ENCODE results near the gene WDR45.

The WDR45 gene

DNA sequence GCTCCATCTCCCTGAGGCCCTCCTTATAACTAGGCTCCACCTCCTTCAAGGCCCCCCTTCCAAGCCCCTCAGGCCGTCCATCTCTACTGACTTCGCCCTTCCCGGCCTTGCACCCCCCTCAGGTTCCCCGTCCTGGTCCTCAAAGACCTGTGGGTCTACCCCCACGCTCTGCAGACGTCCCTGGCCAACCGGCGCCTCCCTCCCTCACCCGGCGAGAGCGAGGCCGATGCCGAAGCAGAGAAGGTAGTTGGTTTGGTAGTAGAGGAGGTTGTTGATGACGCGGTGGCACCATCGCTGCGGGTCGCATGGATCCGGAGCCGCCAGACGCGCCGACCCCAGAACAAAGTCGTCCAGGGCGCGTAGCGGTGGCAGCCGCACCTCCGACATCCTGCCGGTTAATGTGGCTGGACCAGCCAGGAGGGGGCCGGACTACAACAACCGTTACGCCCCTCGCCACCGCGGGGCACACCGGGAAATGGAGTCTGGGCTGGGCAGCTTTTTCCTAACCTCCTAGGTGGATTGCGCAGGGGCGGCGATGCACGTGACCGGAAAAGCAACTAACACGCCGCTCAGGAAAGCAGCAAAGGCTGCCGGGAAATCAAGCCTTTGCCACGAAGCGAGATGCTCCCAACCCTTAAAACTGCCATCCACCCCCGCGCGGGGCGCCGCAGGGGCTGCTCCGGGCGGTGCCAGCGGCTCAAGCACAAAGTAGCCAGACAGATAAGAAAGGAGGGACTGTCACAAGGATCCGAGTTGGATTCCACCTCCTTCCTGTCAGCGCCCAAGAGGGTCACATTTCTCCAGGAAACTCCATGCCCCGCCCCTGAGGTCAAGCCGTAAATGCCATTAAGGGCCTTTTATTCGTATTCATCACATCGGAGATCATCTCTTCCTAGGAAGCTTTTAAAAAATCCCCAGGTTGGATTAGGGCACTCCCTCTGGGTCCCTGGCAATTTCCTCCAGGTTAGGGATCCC is 5.8 kb downstream of the WDR45 start, which contains the start of gene PRAF2:
TSS of gene PRAF2 (minus strand) at position 402 of the 975 bp plus-strand sequence. CDS start at position 387, 15 bp downstream.
- no peak for DNase-seq (ENCODE audit: low spot score)

DNA sequence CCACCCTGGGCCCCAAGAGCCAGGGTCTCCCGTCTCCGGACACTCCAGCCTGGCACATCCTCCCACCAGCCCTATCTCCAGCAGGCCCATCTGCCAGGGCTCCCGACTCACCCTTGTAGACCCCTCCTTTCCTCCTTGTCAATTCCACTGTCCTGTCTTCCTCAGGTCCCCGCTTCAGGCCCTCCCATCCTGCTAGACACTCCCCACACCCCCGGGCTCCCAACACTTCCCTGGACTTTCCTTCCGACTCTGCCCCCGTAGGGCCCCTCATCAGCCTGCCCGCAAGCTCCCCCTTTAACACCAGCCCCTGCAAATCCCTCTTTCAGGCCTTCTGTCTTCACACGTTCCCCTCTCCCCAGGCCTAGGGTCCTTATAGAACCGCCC is 7.0 kb downstream of the WDR45 start:
- no peak for DNase-seq (ENCODE audit: low spot score)

DNA sequence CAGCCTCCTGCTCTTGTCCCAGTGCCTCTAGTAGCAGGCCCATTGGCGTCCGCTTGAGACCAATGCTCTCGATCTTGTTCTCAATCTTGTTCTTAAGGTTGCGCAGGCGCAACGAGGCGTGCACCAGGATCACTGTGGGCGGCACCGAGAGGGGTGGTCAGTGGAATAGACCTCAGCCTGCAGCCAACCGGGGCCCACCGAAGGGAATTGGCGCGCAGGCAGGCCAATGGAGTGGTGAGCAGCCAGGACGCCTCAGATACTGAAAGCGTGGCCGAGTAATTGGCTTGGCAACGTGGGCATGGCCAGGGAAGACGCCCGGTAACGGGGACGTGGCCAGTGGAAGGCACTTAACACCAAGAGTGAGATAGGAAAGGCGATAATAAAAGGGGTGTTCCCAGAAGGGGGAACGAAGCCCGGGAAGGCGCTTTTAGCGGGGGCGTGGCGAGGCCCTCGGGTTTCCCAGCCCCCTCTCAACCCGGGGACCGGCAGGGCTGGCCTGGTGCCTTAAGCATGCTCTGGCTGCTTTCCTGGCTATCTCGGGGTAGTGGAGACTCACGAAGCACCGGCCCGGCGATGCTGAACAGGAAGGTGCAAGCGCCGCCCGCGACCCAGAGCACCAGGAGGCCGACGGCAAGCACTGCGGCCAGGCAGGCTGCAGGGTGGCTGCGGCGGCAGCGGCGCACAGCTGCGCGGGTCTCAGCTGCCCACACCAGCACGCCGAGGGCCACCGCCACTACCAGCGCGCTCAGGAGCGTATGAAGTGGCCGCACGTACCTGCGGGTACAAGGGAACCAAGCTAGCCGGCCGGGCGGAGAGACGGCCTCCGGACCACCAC is 7.6 kb downstream of the WDR45 start:
- no peak for DNase-seq (ENCODE audit: low spot score)

DNA sequence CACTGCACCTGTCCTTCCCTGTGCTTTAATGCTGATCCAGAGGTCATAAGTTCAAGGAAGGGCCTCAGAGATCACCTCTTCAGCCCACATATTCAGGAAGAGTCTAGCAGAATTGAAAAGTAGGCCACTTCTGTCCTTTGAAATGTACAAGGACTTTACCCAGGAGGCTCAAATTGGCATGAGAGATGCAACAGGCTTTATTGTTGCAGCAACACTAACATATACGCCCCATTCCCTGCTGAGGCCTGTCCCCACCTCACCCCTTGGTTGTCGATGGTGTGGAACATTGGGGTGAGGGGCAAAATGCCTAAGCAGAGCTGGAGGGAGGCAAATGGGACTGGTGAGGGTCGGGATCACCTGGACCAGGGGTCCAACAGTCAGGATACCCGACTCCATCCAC is 8.7 kb downstream of the WDR45 start:
- no peak for DNase-seq (ENCODE audit: low spot score)

DNA sequence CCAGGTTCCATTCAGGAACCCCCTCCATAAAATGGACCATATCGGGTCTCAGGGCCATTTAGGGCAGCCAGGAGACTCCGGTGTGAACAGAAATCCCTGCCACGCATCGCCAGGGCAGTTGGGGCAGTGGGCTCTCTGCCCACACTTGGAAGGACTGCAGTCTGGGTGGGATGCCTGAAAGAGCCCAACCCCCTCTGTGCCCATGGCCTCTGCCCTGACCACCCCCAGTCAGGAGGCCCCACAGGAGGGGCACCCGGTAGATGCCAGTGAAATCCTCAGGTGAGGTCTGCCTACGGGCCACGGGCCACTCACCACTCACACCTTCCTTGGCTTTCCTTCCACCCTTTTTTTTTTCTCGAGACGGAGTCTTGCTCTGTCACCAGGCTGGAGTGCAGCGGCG is 10.6 kb downstream of the WDR45 start:
- no peak for DNase-seq (ENCODE audit: low spot score)

DNA sequence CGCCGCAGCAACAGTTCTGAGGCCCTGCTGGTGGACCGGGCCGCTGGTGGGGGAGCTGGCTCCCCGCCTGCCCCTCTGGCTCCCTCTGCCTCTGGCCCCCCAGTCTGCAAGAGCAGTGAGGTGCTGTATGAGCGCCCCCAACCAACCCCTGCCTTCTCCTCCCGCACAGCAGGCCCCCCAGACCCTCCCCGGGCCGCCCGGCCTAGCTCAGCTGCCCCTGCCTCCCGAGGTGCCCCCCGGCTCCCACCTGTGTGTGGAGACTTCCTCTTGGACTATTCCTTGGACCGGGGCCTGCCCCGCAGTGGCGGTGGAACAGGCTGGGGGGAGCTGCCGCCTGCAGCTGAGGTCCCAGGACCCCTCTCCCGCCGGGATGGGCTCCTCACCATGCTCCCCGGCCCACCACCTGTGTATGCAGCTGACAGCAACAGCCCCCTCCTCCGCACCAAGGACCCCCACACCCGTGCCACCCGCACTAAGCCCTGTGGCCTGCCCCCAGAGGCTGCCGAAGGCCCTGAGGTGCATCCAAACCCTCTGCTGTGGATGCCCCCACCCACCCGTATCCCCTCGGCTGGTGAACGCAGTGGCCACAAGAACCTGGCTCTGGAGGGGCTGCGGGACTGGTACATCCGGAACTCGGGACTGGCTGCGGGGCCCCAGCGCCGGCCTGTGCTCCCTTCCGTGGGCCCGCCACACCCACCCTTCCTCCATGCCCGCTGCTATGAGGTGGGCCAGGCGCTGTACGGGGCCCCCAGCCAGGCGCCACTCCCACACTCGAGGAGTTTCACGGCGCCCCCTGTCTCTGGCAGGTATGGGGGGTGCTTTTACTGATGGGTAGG is 12.2 kb downstream of the WDR45 start:
- DNase-seq (ENCODE audit: low spot score): no peak

DNA sequence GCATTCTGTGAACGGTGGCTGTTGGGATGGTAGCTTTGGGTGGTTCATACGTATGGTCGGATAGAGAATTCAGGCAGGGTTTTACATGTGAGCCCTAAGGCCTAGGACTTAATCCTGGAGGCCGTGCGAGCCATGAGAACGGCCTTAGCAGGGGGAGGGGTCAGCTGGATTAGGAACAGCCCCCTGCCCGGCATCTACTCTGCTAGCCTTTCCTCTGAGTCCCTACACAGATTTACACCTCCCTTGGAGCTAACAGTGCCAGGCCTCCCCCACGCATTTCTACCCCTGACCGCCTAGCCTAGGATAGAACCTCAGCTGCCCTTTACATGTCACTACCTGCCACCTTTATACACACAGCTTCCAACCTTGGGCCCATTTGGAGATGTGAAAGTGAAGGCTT is 13.0 kb downstream of the WDR45 start:
- no peak for DNase-seq (ENCODE audit: low spot score)

DNA sequence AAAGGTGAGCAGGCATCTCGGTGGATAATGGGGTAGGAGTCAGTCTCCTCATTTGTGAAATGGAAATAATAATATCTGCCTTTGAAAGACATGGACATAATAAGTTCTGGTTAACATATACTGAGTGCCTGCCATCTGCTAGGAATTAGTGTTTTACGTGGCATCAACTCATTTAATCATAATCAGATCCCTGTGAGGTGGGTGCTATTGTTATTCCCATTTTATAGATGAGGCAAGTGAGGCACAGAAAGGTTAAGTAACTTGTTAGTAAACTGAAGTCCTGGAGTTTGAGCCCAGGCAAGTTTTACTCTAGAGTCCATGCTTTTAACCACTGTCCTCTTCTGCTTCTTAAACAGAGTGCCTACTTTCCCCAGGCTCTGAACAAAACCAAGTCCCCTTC is 13.4 kb downstream of the WDR45 start:
- no peak for DNase-seq (ENCODE audit: low spot score)

DNA sequence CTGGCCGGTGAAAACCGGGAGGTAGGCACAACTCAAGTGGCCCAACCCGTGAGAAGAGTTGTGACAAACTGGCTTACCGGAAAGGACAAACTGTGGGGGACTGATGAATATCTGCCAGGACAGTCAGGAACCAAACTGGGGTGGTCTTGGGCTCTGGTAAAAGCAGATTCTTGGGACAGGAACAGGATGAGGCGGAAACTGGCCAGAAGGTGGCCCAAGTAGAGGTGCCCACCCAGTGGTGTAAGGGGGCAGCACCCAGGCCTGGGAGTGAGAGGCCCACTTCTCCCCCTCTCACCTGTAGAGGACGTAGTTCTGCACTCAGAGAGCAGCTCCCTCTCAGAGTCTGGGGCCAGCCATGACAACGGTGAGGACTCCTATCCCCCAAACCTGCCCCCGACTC is 15.0 kb downstream of the WDR45 start:
- no peak for DNase-seq (ENCODE audit: low spot score)

DNA sequence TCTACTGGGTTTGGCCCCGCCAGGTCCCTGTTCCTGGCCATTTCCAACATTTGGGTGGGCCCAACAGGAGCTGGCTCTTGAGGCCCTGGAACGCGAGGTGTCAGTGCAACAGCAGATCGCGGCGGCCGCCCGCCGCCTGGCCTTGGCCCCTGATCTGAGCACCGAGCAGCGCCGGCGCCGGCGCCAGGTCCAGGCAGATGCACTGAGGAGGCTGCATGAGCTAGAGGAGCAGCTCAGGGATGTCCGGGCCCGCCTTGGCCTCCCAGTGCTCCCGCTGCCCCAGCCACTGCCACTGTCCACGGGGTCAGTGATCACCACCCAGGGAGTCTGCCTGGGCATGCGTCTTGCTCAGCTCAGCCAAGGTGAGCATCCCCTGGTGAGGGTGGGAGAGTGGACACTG is 15.4 kb downstream of the WDR45 start:
- no peak for DNase-seq (ENCODE audit: low spot score)

DNA sequence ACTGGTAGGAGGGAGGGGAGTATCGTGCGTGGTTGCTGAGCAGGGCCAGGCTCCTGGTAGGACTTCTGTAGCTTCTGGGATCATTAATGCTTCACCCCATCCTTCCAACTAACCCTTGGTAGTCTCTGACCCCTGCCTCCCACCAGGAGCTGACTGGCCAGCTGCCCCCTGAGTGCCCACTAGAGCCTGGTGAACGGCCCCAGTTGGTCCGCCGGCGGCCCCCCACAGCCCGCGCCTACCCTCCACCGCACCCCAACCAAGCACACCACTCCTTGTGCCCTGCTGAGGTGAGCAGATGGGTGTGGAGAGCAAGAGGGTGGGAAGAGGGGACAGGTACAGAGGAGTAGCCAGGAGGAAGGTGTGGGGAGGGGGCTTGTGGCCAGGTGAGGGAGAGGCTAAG is 16.0 kb downstream of the WDR45 start:
- no peak for DNase-seq (ENCODE audit: low spot score)

DNA sequence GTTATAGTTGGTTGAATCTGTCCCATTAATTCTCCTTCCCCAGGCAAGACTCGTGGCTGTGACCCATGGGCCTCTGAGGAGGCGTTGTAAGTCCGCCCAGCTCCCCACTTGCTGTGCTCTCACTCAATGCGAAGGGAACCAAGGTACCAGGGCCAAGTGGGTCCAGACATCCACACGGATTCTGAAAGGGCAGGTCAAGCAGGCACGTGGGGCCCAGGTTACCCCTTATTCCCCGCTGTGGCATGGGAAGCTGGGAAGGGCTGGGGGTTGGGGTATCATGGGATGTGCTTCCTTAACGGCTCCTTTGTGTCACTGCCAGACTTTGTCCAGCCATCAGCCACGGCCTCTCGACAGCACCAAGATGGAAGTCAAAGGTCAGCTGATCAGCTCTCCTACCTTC is 17.8 kb downstream of the WDR45 start:
- no peak for DNase-seq (ENCODE audit: low spot score)

DNA sequence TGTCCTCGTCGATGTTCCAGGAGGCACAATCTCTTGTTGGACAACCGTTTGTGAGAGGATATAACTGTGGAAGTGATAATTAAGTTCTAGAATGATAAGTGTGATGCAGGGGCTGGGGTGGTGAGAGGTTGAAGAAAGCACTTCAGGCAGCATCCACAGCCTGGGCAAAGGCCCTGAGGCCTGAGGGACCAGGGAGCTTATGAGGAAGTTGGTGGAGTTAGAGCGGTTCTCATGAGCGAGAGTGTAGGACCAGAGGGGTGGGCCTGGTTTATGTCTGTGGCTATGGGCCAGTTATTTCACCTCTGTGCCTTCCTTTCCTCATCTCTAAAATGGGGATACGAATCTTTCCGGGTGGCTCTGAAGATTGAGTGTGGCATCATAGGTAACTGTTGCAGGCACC is 18.2 kb downstream of the WDR45 start:
- no peak for DNase-seq (ENCODE audit: low spot score)

DNA sequence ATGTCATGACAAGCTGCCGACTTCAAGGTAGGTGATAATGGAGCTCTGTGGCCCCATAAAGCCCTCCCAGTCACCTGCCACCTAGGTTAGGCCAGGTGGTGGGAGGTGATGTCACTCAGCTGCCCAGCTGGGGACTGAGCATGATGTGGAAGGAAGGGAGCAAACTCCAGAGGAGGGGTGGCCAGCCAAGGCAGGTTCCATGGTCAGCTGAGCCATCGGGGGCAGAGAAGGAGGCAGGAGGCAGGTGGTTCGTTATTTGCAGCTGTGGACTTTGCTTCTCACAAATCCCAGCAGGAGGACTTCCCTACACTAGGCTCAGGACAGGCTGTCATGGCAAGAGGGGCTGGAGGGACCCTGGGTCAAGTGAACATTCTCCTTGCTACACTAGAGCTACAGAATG is 18.8 kb downstream of the WDR45 start:
- no peak for DNase-seq (ENCODE audit: low spot score)

DNA sequence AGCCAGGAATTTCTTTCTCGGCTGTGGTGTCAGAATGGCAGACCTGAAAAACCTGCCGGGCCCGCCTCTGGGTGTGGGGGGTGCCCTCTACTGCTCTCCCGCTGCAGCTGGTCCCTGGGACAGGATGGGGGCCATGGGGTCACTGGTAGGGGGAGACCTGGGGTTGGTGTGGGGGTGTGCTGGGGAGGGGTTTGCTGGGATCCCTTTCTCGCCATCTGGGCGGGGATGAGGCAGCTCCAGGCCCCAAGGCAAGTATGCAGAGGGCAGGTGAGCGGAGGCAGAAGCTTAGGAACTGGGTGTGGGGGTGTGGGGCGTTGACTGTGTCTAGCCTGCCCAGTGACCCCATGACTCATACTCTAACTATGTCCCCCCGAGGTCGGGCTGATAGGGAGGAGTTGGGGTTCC is 20.0 kb downstream of the WDR45 start:
- DNase-seq (ENCODE audit: low spot score): no peak

DNA sequence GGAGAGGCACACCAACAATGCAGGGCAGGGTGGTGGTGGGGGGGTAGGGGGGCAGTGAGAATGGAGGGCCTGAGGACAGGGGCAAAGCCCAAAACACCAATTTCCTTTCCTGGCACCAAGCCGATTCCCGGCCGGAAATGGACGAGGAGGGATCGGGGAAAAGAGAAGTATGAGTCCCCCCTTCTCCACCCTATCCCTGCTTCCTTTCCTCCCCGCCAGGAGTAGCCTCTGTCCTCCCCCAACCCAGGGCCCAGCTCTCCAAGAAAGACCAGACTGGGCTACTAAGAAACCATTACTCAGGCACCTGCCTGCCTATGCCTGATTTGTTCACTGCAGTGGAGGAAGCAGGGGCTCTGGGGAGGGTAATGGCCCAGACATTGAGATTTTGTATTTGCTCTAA is 20.5 kb downstream of the WDR45 start:
- no peak for DNase-seq (ENCODE audit: low spot score)

DNA sequence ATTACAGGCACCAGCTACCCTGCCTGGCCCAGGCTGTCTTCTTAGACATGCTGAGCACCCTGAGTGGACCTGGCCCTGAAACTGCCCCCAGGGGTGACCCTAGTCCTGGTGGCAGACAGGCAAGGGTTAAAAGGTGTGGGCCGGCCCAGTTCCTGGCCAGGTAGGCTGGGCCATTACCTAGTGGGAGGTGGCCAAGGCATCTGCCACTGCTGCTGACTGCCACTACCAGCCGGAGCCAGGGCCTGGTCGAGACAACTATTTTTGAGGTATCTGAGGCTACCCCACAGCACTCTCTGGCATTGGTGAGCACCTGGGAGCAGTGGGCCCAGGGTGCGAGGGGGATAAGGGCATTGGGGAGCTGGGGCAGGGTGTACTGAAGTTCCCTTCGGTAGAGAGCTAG is 20.9 kb downstream of the WDR45 start, which contains the start of gene CCDC120:
TSS of gene CCDC120 (plus strand) at position 206 of the 400 bp plus-strand sequence. CDS start 3,043 bp downstream, outside the sequence.
- DNase-seq (ENCODE audit: low spot score): no peak

DNA sequence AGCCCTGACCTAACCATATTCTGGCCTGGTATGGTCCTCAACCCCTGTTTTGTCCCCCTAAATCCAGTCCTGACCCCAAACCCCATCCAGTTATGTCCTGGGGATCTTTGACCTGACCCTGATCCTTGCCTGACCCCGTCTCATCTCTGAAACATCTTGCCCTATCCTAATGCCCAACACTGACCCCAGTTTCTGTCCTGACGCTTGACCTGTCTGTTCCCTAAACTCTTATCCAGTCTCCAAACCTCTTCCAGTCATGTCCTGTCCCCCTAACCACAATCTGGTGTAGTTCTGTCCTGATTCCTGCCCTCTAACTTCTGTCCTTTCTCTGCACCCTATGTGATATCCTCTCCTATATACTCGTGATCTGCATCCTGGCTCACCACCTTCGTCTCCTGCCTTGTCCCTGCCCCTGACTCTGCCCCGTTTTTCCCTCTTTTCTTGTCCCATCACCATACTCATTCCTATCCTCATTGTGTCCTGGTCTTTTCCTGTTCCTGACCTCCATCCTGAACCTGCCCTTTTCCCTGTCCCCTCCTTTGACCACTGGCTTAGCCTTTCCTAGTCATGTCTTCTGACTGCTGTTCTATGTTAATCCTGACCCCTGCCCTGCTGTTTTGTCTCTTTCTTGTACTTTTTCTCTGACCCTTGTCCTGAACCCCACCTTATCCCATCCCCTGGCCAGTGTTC is 25.5 kb downstream of the WDR45 start:
- no peak for DNase-seq (ENCODE audit: low spot score)

DNA sequence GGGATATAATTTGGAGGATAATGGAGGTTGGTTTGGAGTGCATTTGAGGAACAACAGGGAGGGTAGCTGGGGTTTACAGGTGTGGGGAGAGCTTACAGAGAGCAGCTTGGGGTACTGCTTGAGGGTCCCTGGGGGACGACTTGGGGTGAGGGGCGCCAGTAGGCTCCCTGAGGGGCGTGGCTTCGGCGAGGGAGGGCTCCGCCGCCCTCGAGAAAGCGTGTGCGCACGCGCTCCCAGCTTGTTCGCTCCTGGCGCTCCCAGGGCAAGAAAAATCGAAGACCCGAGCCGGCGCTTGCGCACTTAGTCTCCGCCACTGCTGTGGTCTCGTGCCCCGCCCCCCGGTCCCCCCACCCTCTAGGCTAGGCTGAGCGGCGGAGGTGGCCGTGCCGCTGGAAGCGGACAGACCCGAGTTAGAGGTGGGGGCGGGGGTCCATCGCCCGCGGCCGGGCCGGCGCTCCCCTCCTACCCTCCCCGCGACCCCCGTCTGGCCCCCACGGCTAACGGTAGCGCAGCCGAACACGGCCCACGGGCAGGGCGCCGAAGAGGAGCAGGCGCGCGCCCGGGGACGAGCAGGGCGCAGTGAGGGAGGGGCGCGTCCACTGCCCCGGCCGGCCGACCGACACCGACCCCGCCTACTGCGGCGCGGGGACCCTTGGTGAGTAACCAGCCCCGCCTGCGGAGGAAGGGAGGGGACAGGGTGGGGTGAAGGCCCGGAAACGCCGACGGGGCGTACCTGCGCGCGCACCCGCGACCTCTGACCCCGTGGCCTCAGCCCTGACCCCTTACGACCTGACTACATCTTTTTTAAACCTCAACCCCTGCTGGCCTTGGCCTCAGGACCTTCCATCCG is 26.2 kb downstream of the WDR45 start:
- no peak for DNase-seq (ENCODE audit: low spot score)

DNA sequence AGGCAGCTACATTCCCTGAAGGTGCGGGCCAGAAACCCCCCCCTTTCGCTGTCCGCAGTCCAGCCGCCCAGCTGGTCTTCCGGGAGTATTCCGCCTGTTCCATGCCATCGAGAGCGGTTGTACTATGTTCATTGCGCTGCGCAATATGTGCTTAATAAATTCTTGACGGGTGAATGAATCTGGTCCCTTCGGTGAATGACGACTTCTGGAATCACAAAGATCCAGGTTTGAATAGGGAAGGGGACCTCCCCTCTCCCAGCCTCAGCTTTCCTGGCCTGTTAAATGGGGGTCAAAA is 35.8 kb downstream of the WDR45 start:
- no peak for DNase-seq (ENCODE audit: low spot score)
